K562 (cell line): ENCODE measurements around the gene IQGAP3. TPM values are rescaled to one million over a fixed set of nuclear protein-coding genes. Genes with fewer than 3 reads are reported as not detected.

Experiments used
- ARID3B ChIP-seq: fragments of 250-450 bp; sonication (Bioruptor Pico); IDR thresholded peaks from 2 replicates; pipeline ENCODE4 v1.4.0; 2020; ENCODE audit warnings: borderline replicate concordance
- ELK3 ChIP-seq: fragments of 450-650 bp; formaldehyde crosslinking; IDR thresholded peaks from 2 replicates; pipeline ENCODE4 v1.4.0; 2020; ENCODE audit warnings: mild to moderate bottlenecking
- ILK ChIP-seq: fragments of 450-650 bp; IDR thresholded peaks from 2 replicates; pipeline ENCODE4 v1.6.1; 2016; ENCODE audit warnings: missing genetic modification characterization, low read depth, mild to moderate bottlenecking, missing compliant biosample characterization, moderate library complexity, borderline replicate concordance
- RB1 ChIP-seq: fragments of 450-650 bp; IDR thresholded peaks from 2 replicates; pipeline ENCODE4 v1.6.1; 2017; ENCODE audit warnings: low read depth, mild to moderate bottlenecking
- RBBP5 ChIP-seq: fragments of 200-600 bp; sonication (generic); IDR thresholded peaks from 2 replicates; pipeline ENCODE4 v1.6.1; 2012; ENCODE audit warnings: borderline replicate concordance, mild to moderate bottlenecking, low read length, control low read depth, inconsistent platforms; ENCODE audit not compliant: insufficient read depth, poor library complexity, severe bottlenecking
- SMAD1 ChIP-seq: fragments of 150-350 bp; IDR thresholded peaks from 2 replicates; pipeline ENCODE4 v1.6.1; 2014; ENCODE audit warnings: low read length, low read depth; ENCODE audit not compliant: partially characterized antibody
- TCF7 ChIP-seq: sonication (generic); IDR thresholded peaks from 2 replicates; pipeline ENCODE4 v1.6.1; 2016; ENCODE audit warnings: antibody characterized with exemption, borderline replicate concordance
- ZBTB1 ChIP-seq: sonication (generic); formaldehyde crosslinking; IDR thresholded peaks from 2 replicates; pipeline ENCODE4 v1.8.1; 2023; ENCODE audit warnings: missing genetic modification reagents, low read depth, mild to moderate bottlenecking, borderline replicate concordance
- polyA plus RNA-seq, 8 experiments: library from polyadenylated mRNA; depleted of rRNA in 4 of 8; stranded (reverse) in 5 of 8; unstranded in 3 of 8; fragments of >200 nt; fragmentation: Nextera tagmentation in 2 of 8; fragmentation: Illumina TruSeq in 1 of 8; extraction: Ambion mirVana in 2 of 8; extraction: Trizol in 1 of 8; gene quantifications; 2 replicates each; pipeline versions ENCODE4 v1.2.1 to v1.2.3, GENCODE V29; 2011 to 2014; ENCODE audit warnings: inconsistent platforms in 1 of 8, missing spikeins in 1 of 8
- total RNA-seq, 7 experiments: library from RNA; depleted of rRNA in 6 of 7; stranded (reverse); fragments of >200 nt in 6 of 7; fragmentation: Illumina TruSeq in 2 of 7; extraction: Trizol in 2 of 7; gene quantifications; 2 replicates each; pipeline versions ENCODE4 v1.2.1 to v1.2.3, GENCODE V29; 2011 to 2021; ENCODE audit warnings: low replicate concordance in 1 of 7
- TF ChIP-seq, protein P1 (sequence below): fragments of 200-600 bp; sonication (generic); IDR thresholded peaks from one replicate; pipeline ENCODE4 v1.6.1; 2012; ENCODE audit warnings: mild to moderate bottlenecking, low read depth, low read length, inconsistent platforms
- TF ChIP-seq, protein P2 (sequence below): fragments of 450-650 bp; IDR thresholded peaks from 2 replicates; pipeline ENCODE4 v1.6.1; 2016; ENCODE audit warnings: borderline replicate concordance

IQGAP3 gene
- total and polyA plus RNA-seq, 9 of the 15 experiments (the other 6 are each of a cell fraction or from before 2014, with no cell fraction given) = 1.4 to 16.6 (median 11.9) TPM

GRCh38 chr1:156601122-156601830, 28.9 kb upstream of the IQGAP3 start, which contains the start of gene GPATCH4 (continued):
- TF ChIP-seq, protein P1, sequence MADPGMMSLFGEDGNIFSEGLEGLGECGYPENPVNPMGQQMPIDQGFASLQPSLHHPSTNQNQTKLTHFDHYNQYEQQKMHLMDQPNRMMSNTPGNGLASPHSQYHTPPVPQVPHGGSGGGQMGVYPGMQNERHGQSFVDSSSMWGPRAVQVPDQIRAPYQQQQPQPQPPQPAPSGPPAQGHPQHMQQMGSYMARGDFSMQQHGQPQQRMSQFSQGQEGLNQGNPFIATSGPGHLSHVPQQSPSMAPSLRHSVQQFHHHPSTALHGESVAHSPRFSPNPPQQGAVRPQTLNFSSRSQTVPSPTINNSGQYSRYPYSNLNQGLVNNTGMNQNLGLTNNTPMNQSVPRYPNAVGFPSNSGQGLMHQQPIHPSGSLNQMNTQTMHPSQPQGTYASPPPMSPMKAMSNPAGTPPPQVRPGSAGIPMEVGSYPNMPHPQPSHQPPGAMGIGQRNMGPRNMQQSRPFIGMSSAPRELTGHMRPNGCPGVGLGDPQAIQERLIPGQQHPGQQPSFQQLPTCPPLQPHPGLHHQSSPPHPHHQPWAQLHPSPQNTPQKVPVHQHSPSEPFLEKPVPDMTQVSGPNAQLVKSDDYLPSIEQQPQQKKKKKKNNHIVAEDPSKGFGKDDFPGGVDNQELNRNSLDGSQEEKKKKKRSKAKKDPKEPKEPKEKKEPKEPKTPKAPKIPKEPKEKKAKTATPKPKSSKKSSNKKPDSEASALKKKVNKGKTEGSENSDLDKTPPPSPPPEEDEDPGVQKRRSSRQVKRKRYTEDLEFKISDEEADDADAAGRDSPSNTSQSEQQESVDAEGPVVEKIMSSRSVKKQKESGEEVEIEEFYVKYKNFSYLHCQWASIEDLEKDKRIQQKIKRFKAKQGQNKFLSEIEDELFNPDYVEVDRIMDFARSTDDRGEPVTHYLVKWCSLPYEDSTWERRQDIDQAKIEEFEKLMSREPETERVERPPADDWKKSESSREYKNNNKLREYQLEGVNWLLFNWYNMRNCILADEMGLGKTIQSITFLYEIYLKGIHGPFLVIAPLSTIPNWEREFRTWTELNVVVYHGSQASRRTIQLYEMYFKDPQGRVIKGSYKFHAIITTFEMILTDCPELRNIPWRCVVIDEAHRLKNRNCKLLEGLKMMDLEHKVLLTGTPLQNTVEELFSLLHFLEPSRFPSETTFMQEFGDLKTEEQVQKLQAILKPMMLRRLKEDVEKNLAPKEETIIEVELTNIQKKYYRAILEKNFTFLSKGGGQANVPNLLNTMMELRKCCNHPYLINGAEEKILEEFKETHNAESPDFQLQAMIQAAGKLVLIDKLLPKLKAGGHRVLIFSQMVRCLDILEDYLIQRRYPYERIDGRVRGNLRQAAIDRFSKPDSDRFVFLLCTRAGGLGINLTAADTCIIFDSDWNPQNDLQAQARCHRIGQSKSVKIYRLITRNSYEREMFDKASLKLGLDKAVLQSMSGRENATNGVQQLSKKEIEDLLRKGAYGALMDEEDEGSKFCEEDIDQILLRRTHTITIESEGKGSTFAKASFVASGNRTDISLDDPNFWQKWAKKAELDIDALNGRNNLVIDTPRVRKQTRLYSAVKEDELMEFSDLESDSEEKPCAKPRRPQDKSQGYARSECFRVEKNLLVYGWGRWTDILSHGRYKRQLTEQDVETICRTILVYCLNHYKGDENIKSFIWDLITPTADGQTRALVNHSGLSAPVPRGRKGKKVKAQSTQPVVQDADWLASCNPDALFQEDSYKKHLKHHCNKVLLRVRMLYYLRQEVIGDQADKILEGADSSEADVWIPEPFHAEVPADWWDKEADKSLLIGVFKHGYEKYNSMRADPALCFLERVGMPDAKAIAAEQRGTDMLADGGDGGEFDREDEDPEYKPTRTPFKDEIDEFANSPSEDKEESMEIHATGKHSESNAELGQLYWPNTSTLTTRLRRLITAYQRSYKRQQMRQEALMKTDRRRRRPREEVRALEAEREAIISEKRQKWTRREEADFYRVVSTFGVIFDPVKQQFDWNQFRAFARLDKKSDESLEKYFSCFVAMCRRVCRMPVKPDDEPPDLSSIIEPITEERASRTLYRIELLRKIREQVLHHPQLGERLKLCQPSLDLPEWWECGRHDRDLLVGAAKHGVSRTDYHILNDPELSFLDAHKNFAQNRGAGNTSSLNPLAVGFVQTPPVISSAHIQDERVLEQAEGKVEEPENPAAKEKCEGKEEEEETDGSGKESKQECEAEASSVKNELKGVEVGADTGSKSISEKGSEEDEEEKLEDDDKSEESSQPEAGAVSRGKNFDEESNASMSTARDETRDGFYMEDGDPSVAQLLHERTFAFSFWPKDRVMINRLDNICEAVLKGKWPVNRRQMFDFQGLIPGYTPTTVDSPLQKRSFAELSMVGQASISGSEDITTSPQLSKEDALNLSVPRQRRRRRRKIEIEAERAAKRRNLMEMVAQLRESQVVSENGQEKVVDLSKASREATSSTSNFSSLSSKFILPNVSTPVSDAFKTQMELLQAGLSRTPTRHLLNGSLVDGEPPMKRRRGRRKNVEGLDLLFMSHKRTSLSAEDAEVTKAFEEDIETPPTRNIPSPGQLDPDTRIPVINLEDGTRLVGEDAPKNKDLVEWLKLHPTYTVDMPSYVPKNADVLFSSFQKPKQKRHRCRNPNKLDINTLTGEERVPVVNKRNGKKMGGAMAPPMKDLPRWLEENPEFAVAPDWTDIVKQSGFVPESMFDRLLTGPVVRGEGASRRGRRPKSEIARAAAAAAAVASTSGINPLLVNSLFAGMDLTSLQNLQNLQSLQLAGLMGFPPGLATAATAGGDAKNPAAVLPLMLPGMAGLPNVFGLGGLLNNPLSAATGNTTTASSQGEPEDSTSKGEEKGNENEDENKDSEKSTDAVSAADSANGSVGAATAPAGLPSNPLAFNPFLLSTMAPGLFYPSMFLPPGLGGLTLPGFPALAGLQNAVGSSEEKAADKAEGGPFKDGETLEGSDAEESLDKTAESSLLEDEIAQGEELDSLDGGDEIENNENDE = no peak
- TF ChIP-seq TCF7 = no peak
- TF ChIP-seq ELK3 (CRISPR knock-in tag) = no peak
- no peak for TF ChIP-seq ZBTB1 (CRISPR knock-in tag)
- TF ChIP-seq RBBP5 = peak; percentile 78
- 0 out of 2 replicates have a peak, but pooled peaks have one; percentile 52 for TF ChIP-seq ARID3B (CRISPR knock-in tag)
- TF ChIP-seq SMAD1 = no peak
- TF ChIP-seq ILK = no peak
- TF ChIP-seq, protein P2, sequence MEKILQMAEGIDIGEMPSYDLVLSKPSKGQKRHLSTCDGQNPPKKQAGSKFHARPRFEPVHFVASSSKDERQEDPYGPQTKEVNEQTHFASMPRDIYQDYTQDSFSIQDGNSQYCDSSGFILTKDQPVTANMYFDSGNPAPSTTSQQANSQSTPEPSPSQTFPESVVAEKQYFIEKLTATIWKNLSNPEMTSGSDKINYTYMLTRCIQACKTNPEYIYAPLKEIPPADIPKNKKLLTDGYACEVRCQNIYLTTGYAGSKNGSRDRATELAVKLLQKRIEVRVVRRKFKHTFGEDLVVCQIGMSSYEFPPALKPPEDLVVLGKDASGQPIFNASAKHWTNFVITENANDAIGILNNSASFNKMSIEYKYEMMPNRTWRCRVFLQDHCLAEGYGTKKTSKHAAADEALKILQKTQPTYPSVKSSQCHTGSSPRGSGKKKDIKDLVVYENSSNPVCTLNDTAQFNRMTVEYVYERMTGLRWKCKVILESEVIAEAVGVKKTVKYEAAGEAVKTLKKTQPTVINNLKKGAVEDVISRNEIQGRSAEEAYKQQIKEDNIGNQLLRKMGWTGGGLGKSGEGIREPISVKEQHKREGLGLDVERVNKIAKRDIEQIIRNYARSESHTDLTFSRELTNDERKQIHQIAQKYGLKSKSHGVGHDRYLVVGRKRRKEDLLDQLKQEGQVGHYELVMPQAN = peak; percentile 100
- peak; percentile 66; the same call in 1 of the 2 replicates for TF ChIP-seq RB1
